IPS DF 6.9 (cell line): Measurements from ENCODE around the gene APOBEC4.
A peak's percentile ranks its signal among the peaks of the same experiment; 100 is the strongest.

Source experiments
- DNase-seq: peaks from one replicate; pipeline ENCODE4 v3.0.0-alpha.2; 2013; ENCODE audit warnings: low read depth, low spot score
- H3K27ac ChIP-seq: one replicate; pipeline ENCODE4 v1.5.1; 2013; ENCODE audit warnings: low read length, control low read depth
- H3K27me3 ChIP-seq: 2 replicates; pipeline ENCODE4 v1.6.1; 2013; ENCODE audit warnings: mild to moderate bottlenecking, low read length; ENCODE audit not compliant: control insufficient read depth, insufficient read depth
- H3K36me3 ChIP-seq: 2 replicates; pipeline ENCODE4 v1.6.1; 2013; ENCODE audit warnings: low read length; ENCODE audit not compliant: control insufficient read depth, insufficient read depth
- H3K4me1 ChIP-seq: 2 replicates; pipeline ENCODE4 v1.6.1; 2013; ENCODE audit warnings: low read length; ENCODE audit not compliant: control insufficient read depth, insufficient read depth
- H3K4me3 ChIP-seq: 2 replicates; pipeline ENCODE4 v1.5.1; 2013; ENCODE audit warnings: mild to moderate bottlenecking, low read length
- H3K9me3 ChIP-seq: 2 replicates; pipeline ENCODE4 v1.6.1; 2013; ENCODE audit warnings: low read length, inconsistent platforms; ENCODE audit not compliant: control insufficient read depth, insufficient read depth
- WGBS: extraction: QIAGEN DNeasy Blood & Tissue Kit; methylation state at CpG from one replicate; pipeline ENCODE4 v1.1.7; 2013; ENCODE audit warnings: mixed read lengths, missing lambda C conversion rate; ENCODE audit not compliant: insufficient read length, insufficient coverage; 5-methylcytosine and 5-hydroxymethylcytosine counted together

Gene APOBEC4

DNA sequence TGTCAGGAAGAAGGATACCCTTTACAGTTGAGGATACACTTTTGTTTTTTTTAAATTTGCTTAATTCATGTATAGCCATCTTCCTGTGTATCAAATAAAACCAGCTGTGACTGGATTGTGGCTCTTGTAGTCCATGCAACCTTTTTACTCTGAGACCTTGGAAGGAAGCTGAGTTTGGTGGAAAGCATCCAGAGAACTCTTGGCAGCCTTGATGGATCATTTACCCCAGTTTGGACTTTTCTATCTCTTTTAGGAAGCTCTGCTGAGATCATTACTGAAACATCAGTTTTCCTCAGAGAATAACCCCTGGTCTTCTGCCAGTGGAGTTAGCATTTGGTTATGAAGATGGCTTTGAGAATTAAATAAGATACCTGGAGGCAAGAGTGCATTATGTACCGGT lies 21.2 kb upstream of the APOBEC4 start:
- Histone ChIP-seq H3K27ac (no peak overlapping the region), H3K9me3 (no peaks in the 10 kb centered on the region), H3K4me1 (no peaks in the 10 kb centered on the region), H3K27me3 (no peaks in the 10 kb centered on the region), H3K36me3 (no peaks in the 10 kb centered on the region), H3K4me3 (no peak overlapping the region)
- DNase-seq: no peak
- no CpG with 5 or more reads among the region's 1 CpG for WGBS

- no peaks in the 10 kb centered on the region for H3K36me3 ChIP-seq
- no peaks in the 10 kb centered on the region for H3K4me1 ChIP-seq
- H3K27me3 ChIP-seq: no peaks in the 10 kb centered on the region
- H3K4me3 ChIP-seq: no peak overlapping the region
- no CpG with 5 or more reads among the region's 2 CpGs for WGBS
- no peak for DNase-seq
- H3K27ac ChIP-seq: no peak overlapping the region
- H3K9me3 ChIP-seq: no peaks in the 10 kb centered on the region
Measured at GRCh38 chr1:183673605-183674323, 20.6 kb upstream of the APOBEC4 start.

GRCh38 chr1:183670169-183670568 lies 17.1 kb upstream of the APOBEC4 start:
- Histone ChIP-seq H3K36me3 (no peaks in the 10 kb centered on the region), H3K27me3 (no peaks in the 10 kb centered on the region), H3K4me1 (no peaks in the 10 kb centered on the region), H3K9me3 (no peaks in the 10 kb centered on the region), H3K27ac (no peak overlapping the region), H3K4me3 (no peak overlapping the region)
- DNase-seq: no peak
- WGBS: no CpG with 5 or more reads among the region's 1 CpG

DNA sequence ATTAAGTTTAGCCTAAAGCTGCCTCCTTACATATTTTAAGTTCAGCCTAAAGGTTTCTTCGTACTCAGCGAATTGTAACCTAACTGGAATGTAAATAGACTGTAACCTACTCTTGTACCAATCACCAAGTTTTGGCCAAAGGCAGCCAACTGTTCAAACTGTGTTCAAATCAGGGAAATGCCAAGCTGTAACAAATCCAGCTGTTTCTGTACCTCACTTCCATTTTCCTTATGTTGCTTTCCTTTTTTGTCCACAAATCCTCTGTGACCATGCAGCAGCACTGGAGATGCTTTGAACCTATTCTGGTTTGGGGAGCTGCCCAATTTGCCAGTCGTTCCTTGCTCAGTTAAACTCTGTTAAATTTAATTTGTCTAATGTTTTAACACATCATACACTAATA lies 3.2 kb upstream of the APOBEC4 start:
- Histone ChIP-seq H3K4me3 (no peak overlapping the region), H3K36me3 (no peaks in the 10 kb centered on the region), H3K9me3 (no peaks in the 10 kb centered on the region), H3K27me3 (no peaks in the 10 kb centered on the region), H3K27ac (no peak overlapping the region), H3K4me1 (no peaks in the 10 kb centered on the region)
- DNase-seq: no peak
- no CpG with 5 or more reads among the region's 3 CpGs for WGBS

GRCh38 chr1:183655562-183656075 lies 2.5 kb upstream of the APOBEC4 start:
- Histone ChIP-seq H3K9me3 (no peaks in the 10 kb centered on the region), H3K36me3 (no peaks in the 10 kb centered on the region), H3K4me1 (no peaks in the 10 kb centered on the region), H3K4me3 (no peak overlapping the region), H3K27ac (no peak overlapping the region), H3K27me3 (no peaks in the 10 kb centered on the region)
- DNase-seq: peak; percentile 67
- WGBS: no CpG with 5 or more reads among the region's 4 CpGs

- H3K27me3 ChIP-seq: no peaks in the 10 kb centered on the region
- no peaks in the 10 kb centered on the region for H3K36me3 ChIP-seq
- no peak overlapping the region for H3K27ac ChIP-seq
- no peaks in the 10 kb centered on the region for H3K9me3 ChIP-seq
- DNase-seq: no peak
- H3K4me3 ChIP-seq: no peak overlapping the region
- H3K4me1 ChIP-seq: no peaks in the 10 kb centered on the region
Measured at GRCh38 chr1:183654706-183655105, 1.6 kb upstream of the APOBEC4 start.

GRCh38 chr1:183653876-183654451 lies 848 bp upstream of the APOBEC4 start:
- no peaks in the 10 kb centered on the region for H3K9me3 ChIP-seq
- H3K27ac ChIP-seq: no peak overlapping the region
- no CpG with 5 or more reads among the region's 4 CpGs for WGBS
- H3K27me3 ChIP-seq: no peaks in the 10 kb centered on the region
- DNase-seq: no peak
- no peak overlapping the region for H3K4me3 ChIP-seq
- no peaks in the 10 kb centered on the region for H3K4me1 ChIP-seq
- no peaks in the 10 kb centered on the region for H3K36me3 ChIP-seq

DNA sequence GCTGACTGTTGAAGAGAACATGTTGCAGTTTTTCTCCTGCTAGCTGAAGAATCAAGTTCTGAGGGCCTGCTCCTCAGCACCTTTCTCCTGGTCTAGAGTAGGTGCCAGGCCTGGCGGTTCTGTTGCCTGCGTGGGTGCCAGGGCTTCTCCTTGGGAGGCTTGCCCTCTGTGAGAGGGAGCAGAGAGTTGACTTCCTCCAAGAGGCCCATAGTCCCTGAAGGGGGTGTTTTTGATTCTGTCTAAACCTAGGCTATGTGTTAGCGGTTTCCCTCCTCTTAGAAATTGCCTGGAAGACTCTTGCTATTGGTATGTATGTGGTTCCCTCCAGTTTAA lies 312 bp upstream of the APOBEC4 start:
- no peaks in the 10 kb centered on the region for H3K9me3 ChIP-seq
- H3K27me3 ChIP-seq: no peaks in the 10 kb centered on the region
- H3K36me3 ChIP-seq: no peaks in the 10 kb centered on the region
- no peaks in the 10 kb centered on the region for H3K4me1 ChIP-seq
- no peak overlapping the region for H3K27ac ChIP-seq
- no CpG with 5 or more reads among the region's 3 CpGs for WGBS
- DNase-seq: no peak
- no peak overlapping the region for H3K4me3 ChIP-seq

DNA sequence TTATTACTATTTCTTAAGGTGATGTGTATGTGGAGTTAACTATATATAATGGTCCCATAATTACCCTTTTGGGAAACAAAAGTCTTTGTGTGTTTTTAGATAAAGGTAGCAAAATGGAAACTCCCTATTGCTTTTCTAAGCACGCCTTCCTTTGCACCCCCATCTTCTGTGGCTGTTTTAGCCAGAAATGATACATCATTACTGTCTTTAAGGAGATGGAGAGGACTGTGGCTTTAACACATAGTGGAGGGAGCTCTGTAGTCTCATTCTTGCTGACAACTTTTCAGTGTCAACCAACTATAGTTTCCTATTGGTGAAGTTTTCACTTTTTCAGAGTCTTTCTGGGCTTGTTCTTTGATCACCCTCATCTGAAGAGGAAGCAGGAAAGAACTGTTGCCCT lies 1.0 kb downstream of the APOBEC4 start:
- Histone ChIP-seq H3K27ac (no peak overlapping the region), H3K36me3 (no peaks in the 10 kb centered on the region), H3K4me3 (no peak overlapping the region), H3K4me1 (no peaks in the 10 kb centered on the region), H3K27me3 (no peaks in the 10 kb centered on the region), H3K9me3 (no peaks in the 10 kb centered on the region)
- WGBS: no CpG with 5 or more reads among the region's 1 CpG
- DNase-seq: no peak

DNA sequence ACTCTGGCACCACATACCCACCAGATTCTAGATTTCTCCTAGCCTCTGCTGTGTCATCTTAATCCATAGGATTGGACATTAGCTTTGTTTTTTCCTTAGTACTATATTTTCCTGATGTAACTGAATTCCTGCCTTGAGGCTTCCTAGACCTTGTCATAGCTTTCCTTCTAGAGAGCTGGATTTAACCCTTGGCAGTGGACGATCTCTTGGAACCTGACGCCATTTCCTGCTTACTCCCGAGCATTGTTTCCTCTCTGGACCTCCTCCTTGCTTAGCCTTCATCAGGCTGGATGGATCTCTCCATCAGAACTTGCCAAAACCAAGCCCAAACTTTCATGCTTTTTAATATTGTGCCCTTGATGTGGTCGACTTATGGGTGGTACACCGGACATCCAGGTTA lies 1.5 kb downstream of the APOBEC4 start:
- WGBS: no CpG with 5 or more reads among the region's 5 CpGs
- no peak for DNase-seq
- no peaks in the 10 kb centered on the region for H3K4me1 ChIP-seq

GRCh38 chr1:183648042-183648441 lies 5.1 kb downstream of the APOBEC4 start:
- WGBS: no CpG with 5 or more reads among the region's 8 CpGs
- H3K36me3 ChIP-seq: no peaks in the 10 kb centered on the region
- H3K27ac ChIP-seq: no peak overlapping the region
- no peak overlapping the region for H3K4me3 ChIP-seq
- no peaks in the 10 kb centered on the region for H3K27me3 ChIP-seq
- no peak for DNase-seq
- no peaks in the 10 kb centered on the region for H3K4me1 ChIP-seq
- H3K9me3 ChIP-seq: no peaks in the 10 kb centered on the region

More for the DNA sequence above, 1.5 kb downstream of the APOBEC4 start:
- H3K4me3 ChIP-seq: no peak overlapping the region
- no peaks in the 10 kb centered on the region for H3K27me3 ChIP-seq
- H3K27ac ChIP-seq: no peak overlapping the region
- no peaks in the 10 kb centered on the region for H3K9me3 ChIP-seq
- H3K36me3 ChIP-seq: no peaks in the 10 kb centered on the region
